NCI-H2107 treated with DMSO at 0.1 percent for 48 hours (cell line): Measurements from ENCODE around the gene BRF1.
A peak's percentile ranks its signal among the peaks of the same experiment; 100 is the strongest.
"Not testable (repeated sequence)": the region's sequence is repeated elsewhere in the genome, so short reads cannot be mapped to it uniquely, and the experiment has no call there.

Source experiments
- DNase-seq: peaks from one replicate; lab custom pipeline; 2025; ENCODE audit not compliant: unreplicated experiment; lab: John Stamatoyannopoulos, UW

BRF1 gene

GRCh38 chr14:105290621-105291346, 10.0 kb downstream of the BRF1 start:
- no peak for DNase-seq

DNA sequence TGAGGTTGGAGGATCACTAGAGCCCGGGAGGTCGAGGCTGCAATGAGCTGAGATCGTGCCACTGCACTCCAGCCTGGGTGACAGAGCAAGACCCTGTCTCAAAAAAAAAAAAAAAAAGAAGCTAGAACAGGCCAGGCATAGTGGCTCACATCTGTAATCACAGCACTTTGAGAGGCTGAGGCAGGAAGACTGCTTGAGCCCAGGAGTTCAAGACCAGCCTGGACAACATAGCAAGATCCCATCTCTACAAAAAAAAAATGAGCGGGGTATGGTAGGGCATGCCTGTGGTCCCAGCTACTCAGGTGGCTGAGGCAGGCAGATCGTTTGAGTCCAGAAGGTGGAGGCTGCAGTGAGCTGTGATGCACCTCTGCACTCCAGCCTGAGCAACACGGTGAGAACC, 11.9 kb downstream of the BRF1 start:
- not testable (repeated sequence) for DNase-seq

GRCh38 chr14:105287249-105288102, 13.3 kb downstream of the BRF1 start:
- no peak for DNase-seq

DNA sequence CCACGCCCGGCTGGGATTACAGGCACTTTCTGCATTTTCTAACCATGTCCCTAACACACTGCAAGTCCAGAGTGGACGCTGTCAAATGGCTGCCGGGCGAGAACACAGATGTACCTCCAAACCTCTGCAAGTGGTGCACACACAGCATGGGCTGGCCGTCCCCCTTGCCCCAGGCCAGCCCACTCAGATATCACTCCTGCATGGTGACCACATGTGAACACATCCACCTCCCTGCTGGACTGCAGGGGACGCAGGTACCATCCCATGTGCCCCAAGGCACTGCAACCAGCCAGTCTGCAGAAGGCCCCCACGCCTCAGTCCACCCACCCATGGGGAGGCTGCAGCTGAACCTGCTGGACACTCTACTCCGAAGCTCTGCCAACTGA, 14.0 kb downstream of the BRF1 start:
- DNase-seq = no peak

GRCh38 chr14:105285174-105285573, 15.6 kb downstream of the BRF1 start:
- DNase-seq = no peak

GRCh38 chr14:105283899-105284298, 16.9 kb downstream of the BRF1 start:
- DNase-seq = no peak

GRCh38 chr14:105283028-105283427, 17.8 kb downstream of the BRF1 start:
- DNase-seq = no peak

DNA sequence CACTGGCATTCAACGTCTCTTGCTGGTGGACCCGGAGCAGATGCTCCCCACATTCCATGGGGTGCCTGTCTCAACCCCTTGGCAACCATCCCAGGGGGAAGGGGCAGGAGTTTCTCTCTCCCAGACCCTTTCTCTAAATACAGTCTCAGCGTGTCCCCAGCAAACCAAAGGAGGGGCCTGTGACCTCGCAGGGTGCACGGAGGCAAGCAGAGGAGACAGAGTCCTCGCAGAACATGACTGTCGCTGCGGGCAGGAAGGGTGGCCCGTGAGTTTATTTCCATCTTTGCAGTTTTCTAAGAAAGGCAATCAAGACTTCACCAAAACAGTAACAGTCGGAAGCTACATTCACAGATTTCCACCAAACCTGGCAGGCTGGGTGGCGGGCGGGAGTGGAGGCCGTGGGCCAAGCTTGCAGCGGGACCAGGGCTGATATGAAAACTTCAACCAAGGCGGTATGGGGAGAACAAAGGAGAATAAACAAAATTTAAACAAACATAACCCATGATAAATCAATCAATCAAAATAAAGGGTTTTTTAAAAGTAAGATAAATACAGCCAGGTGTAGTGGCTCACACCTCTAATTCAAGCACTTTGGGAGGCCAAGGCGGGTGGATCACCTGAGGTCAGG, 18.6 kb downstream of the BRF1 start:
- DNase-seq = no peak

- DNase-seq = no peak
These were observed 19.3 kb downstream of the BRF1 start for GRCh38 chr14:105281371-105282097.

DNA sequence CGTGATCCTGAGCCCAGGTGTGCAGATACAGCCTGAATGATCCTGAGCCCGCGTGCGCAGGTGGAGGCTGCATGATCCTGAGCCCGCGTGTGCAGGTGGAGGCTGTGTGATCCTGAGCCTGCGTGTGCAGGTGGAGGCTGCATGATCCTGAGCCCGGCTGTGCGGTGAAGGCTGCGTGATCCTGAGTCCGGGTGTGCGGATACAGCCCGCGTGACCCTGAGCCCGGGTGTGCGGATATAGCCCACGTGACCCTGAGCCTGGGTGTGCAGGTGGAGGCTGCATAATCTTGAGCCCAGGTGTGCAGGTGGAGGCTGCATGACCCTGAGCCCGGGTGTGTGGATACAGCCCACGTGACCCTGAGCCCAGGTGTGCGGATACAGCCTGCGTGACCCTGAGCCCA, 20.3 kb downstream of the BRF1 start:
- DNase-seq = no peak

- no peak for DNase-seq
These were observed 21.0 kb downstream of the BRF1 start for GRCh38 chr14:105279642-105280361.

- DNase-seq = not testable (repeated sequence)
These were observed 23.4 kb downstream of the BRF1 start for GRCh38 chr14:105277448-105277847.

GRCh38 chr14:105275267-105275946, 25.4 kb downstream of the BRF1 start:
- DNase-seq = no peak

DNA sequence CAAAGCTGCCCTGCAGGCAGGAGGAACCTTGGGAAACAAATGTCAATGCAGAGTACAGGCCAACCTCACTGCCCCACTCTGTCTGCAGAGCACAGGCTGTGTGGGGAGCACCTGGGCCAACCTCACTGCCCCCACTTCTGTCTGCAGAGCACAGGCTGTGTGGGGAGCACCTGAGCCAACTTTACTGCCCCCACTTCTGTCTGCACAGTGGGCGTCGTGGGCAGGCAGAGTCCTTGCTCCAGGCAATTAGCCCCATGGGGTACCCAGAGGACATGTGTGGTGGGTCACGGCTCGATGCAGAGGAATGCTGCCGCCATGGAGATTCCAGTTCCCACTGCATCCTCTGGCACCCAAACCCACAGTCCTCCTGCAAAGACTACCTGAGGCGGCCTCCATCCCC, 26.2 kb downstream of the BRF1 start:
- no peak for DNase-seq

DNA sequence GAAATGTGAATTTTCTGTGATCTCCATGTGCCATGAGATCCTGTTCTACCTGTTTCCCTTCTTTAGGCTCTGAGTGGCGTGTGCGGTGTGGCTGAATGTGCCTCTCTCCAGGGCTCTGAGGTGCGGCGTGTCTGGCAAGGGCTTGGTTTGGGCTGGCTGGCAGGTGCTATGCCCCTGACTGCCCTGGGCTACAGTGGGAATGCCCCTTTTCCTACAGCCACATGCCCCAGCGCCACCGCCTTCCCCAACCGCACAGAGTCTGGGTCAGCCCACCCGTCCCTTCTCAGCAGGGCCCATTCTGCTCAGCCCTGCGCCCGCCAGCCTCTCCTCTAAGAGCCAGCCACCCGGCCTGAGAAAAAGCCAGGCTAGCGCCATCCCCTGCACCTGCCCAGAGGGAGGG, 27.7 kb downstream of the BRF1 start:
- peak; percentile 63 for DNase-seq

- no peak for DNase-seq
These were observed 28.2 kb downstream of the BRF1 start for GRCh38 chr14:105272623-105273022.

DNA sequence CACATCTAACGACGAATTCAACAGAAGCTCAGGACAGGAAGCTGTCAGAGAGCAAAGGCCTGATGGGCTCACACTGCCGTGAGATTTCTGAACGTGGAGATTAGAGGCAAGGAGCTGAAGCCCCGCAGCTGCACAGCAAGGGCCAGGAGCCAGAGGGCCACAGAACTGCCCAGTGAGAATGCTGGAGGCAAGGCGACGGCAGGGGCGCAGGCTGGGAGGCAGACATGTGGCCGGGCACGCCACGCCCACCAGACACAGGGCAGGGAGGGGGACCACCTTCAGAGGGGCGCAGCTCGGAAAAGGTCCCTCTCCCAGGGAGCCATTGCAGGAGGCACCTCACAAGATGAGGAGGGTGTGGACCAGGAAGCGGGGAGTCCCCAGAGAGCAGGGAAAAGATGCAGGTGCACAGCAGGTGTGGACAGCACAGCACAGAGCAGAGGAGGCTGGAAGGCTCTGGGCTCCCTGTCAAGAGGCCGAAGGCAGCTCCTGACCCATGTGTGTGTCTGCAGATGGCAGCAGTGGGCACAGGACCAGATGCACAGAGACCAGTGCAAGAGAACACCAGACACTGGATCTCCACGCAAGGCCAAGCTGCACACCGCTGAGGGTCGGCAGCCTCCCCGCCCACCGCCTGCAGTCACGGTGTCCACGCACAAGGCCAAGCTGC, 29.4 kb downstream of the BRF1 start:
- no peak for DNase-seq

- no peak for DNase-seq
These were observed 31.4 kb downstream of the BRF1 start for GRCh38 chr14:105269405-105269804.

DNA sequence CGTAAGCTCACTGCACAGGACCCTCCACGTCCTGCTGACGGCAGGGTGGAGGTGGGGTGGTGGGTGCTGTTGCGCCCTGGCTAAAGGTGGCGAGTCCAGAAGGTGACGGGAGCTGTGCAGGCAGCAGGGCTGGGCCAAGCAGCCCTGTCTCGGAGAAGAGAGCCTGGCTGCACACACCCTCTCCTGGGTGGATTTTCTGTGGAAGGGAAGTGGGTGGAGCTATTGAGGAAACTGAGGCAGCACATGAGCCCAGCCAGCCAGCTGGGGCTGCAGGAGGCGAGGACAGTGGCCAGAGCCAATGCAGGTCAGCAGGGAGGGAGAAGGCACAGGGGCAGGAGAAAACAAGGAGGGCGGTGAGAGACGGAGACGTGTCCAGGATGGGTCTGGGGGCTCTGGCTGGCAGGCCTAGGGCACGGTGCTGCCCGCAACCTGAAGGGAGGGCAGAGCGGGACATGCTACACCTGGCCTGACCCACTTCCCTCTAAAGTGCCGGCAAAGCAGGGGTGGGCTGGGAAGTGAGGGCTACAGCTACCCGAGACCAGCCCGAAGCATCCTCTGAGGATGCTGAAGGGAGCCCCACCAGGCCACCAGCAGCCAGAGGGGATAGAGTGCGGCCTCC, 32.0 kb downstream of the BRF1 start:
- DNase-seq = no peak
